Natural killer cell (primary cell): ENCODE measurements around the gene GNB1L. TPM values are rescaled to one million over a fixed set of nuclear protein-coding genes. Genes with fewer than 3 reads are reported as not detected.

Experiments used
- ATAC-seq, 3 donors: fragments of 150-1000 bp in 2 of 3; fragments of 200-7000 bp in 1 of 3; cut with Tn5 transposase; 1 replicate in 1 of 3; 2 replicates in 2 of 3; pipeline ENCODE4 v1.10.0; 2021; ENCODE audit warnings: mild to moderate bottlenecking in 2 of 3, moderate library complexity in 2 of 3
- DNase-seq, 2 donors: peaks; one replicate each; pipeline versions ENCODE4 v3.0.0 to v3.0.0-alpha.2; 2013 to 2021; ENCODE audit warnings: mixed read lengths in 1 of 2
- H3K27ac ChIP-seq: one replicate; pipeline ENCODE4 v1.5.1; 2013; ENCODE audit warnings: mild to moderate bottlenecking, low read length
- H3K27me3 ChIP-seq: one replicate; pipeline ENCODE4 v1.6.1; 2013; ENCODE audit warnings: low read length; ENCODE audit not compliant: control insufficient read depth, insufficient read depth
- H3K36me3 ChIP-seq: one replicate; pipeline ENCODE4 v1.6.1; 2013; ENCODE audit warnings: low read length; ENCODE audit not compliant: control insufficient read depth, insufficient read depth
- H3K4me1 ChIP-seq: one replicate; pipeline ENCODE4 v1.6.1; 2013; ENCODE audit warnings: low read length; ENCODE audit not compliant: control insufficient read depth, insufficient read depth
- H3K4me3 ChIP-seq: one replicate; pipeline ENCODE4 v1.5.1; 2013; ENCODE audit warnings: low read length
- H3K9me3 ChIP-seq: one replicate; pipeline ENCODE4 v1.6.1; 2013; ENCODE audit warnings: low read length; ENCODE audit not compliant: control insufficient read depth, insufficient read depth
- H3K27ac Mint-ChIP-seq, 2 donors: one replicate each; pipeline ENCODE4 v1.8.0; 2022; ENCODE audit warnings: mild to moderate bottlenecking in 2 of 2, mixed read lengths in 2 of 2, moderate library complexity in 1 of 2
- H3K27me3 Mint-ChIP-seq, 2 donors: one replicate each; pipeline ENCODE4 v1.8.0; 2022; ENCODE audit warnings: low read depth in 2 of 2, mixed read lengths in 2 of 2
- H3K36me3 Mint-ChIP-seq: one replicate; pipeline ENCODE4 v1.8.0; 2022; ENCODE audit warnings: mixed read lengths
- H3K4me1 Mint-ChIP-seq, 2 donors: one replicate each; pipeline ENCODE4 v1.8.0; 2022; ENCODE audit warnings: mixed read lengths in 2 of 2
- H3K4me3 Mint-ChIP-seq: one replicate; pipeline ENCODE4 v1.8.0; 2022; ENCODE audit warnings: mild to moderate bottlenecking, moderate library complexity, mixed read lengths
- H3K9me3 Mint-ChIP-seq, 2 donors: one replicate each; pipeline ENCODE4 v1.8.0; 2022; ENCODE audit warnings: mixed read lengths in 2 of 2
- WGBS: methylation state at CpG from one replicate; pipeline ENCODE4 v1.1.7; 2013; ENCODE audit warnings: missing lambda C conversion rate; ENCODE audit not compliant: insufficient coverage; 5-methylcytosine and 5-hydroxymethylcytosine counted together
- intact Hi-C: fragments of 100-400 bp; cut with micrococcal nuclease; formaldehyde crosslinking; loops from one replicate; pipeline ENCODE4 v1.14.2; 2022
- total RNA-seq, 4 donors: library from RNA; stranded (reverse); fragments of 120-200 nt in 1 of 4; gene quantifications; one replicate each; pipeline versions ENCODE4 v1.2.3 to v1.2.4, GENCODE V29; 2013 to 2022
- TF ChIP-seq, protein P1 (sequence below): fragments of 200-600 bp; IDR thresholded peaks from one replicate; pipeline ENCODE4 v1.8.0; 2022; ENCODE audit warnings: antibody characterized with exemption

Gene GNB1L
- total RNA-seq, 3 donors from 2014 or later (not counting 1 experiment from before 2014, with no cell fraction given): 5.1 to 5.3 (median 5.3) TPM

DNA sequence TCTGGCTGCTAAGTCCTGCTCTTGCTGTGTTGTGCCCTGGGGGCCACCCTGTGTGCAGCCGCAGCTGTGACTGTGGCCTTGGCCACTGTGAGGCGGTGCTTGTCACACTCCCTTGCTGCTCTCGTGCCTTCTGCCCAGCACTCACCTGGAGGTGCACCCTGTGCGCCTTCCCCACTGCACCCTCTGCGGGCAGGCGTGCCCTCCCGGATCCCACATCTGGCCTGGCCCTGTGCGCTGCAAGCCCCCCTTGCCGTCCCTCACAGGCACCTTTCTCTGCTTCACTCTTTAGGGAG lies 66.9 kb downstream of the GNB1L start:
- Mint-ChIP-seq H3K9me3 (no peaks in the 10 kb centered on the region), H3K4me3 (no peak overlapping the region), H3K4me1 (peaks cover 0 to 4% of the 10 kb centered on the region in 2 donors), H3K27ac (no peak overlapping the region), H3K27me3 (no peaks in the 10 kb centered on the region), H3K36me3 (no peaks in the 10 kb centered on the region)
- H3K27me3 ChIP-seq: no peaks in the 10 kb centered on the region
- no peaks in the 10 kb centered on the region for H3K4me1 ChIP-seq
- H3K4me3 ChIP-seq: no peak overlapping the region
- no peak for ATAC-seq
- H3K9me3 ChIP-seq: peaks cover 4% of the 10 kb centered on the region
- intact Hi-C loops: no loop called here
- no peak overlapping the region for H3K27ac ChIP-seq
- peaks cover 2% of the 10 kb centered on the region for H3K36me3 ChIP-seq
- TF ChIP-seq, protein P1, sequence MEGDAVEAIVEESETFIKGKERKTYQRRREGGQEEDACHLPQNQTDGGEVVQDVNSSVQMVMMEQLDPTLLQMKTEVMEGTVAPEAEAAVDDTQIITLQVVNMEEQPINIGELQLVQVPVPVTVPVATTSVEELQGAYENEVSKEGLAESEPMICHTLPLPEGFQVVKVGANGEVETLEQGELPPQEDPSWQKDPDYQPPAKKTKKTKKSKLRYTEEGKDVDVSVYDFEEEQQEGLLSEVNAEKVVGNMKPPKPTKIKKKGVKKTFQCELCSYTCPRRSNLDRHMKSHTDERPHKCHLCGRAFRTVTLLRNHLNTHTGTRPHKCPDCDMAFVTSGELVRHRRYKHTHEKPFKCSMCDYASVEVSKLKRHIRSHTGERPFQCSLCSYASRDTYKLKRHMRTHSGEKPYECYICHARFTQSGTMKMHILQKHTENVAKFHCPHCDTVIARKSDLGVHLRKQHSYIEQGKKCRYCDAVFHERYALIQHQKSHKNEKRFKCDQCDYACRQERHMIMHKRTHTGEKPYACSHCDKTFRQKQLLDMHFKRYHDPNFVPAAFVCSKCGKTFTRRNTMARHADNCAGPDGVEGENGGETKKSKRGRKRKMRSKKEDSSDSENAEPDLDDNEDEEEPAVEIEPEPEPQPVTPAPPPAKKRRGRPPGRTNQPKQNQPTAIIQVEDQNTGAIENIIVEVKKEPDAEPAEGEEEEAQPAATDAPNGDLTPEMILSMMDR: no peak
- DNase-seq: no peak
- WGBS: 96% methylated on average over 9 of the region's 9 CpGs

DNA sequence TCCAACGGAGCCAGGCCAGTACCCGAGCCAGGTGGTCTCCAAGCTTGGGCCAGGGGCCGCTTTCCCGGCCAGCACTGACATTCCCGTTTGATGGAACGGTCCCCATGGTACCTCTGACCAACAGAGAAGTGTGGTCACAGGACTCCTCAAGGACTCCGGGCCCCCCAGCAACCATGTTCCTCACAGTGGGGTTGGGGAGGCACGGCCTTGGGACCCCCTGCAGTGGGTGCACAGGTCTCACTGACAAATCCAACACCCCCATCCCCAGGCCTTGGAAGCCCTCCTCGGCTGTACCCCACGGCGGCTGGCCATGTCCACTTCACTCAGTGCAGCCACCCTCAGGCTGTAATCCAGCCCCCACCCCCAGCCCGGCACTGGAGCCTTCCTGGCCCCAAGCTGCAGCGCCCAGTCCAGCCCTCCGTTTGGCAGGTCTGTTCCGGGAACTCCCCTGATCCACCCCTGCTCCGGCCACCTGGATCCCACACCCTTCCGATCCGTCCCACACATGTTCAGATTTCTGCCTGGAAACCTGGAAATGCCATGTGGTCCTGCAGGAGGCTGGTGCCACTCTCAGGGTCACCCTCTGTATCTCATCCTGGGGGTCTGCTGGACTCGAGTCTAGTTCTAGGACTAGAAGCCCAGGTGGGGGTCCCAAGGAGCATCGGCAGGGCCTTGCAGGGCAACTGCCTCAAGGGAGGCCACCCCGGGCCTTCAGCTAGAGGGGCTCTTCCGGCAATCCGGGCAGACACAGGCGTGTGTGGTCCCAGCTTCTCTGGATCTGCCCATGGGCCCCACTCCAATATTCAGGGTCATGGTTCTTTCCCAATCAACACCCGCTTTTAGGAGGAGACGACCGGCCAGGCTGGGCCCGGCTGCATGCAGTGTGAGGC lies 67.5 kb downstream of the GNB1L start:
- Histone ChIP-seq H3K27ac (no peak overlapping the region), H3K9me3 (no peaks in the 10 kb centered on the region), H3K4me3 (no peak overlapping the region), H3K27me3 (no peaks in the 10 kb centered on the region), H3K36me3 (peaks cover 2% of the 10 kb centered on the region), H3K4me1 (no peaks in the 10 kb centered on the region)
- ATAC-seq (no peak), DNase-seq (no peak)
- Mint-ChIP-seq H3K4me3 (no peak overlapping the region), H3K4me1 (peaks cover 0 to 4% of the 10 kb centered on the region in 2 donors), H3K36me3 (no peaks in the 10 kb centered on the region), H3K9me3 (no peaks in the 10 kb centered on the region), H3K27me3 (no peaks in the 10 kb centered on the region), H3K27ac (no peak overlapping the region)
- 95% methylated on average over 28 of the region's 28 CpGs for WGBS
- TF ChIP-seq, protein P1: no peak
- intact Hi-C loops: no loop called here

DNA sequence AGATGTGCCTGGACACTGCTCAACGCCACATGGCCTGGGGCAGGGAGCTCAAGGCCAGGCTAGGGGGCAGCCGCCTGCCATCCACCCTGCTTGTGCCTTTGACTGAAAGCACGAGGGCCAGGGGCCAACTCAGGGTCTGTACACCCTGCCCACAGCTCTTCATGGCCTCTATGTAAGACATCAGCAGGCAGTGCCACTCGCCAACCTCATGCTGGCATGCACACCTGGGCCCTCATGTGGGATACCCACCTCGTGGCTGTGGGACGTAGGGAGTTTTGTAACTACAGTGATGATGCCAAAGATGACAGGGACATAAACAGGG lies 68.4 kb downstream of the GNB1L start:
- H3K36me3 ChIP-seq: no peaks in the 10 kb centered on the region
- Mint-ChIP-seq H3K36me3 (no peaks in the 10 kb centered on the region), H3K27me3 (no peaks in the 10 kb centered on the region), H3K9me3 (no peaks in the 10 kb centered on the region), H3K27ac (no peak overlapping the region), H3K4me1 (peaks cover 0 to 4% of the 10 kb centered on the region in 2 donors), H3K4me3 (no peak overlapping the region)
- WGBS: 85% methylated on average over 6 of the region's 6 CpGs
- no peak overlapping the region for H3K4me3 ChIP-seq
- no peaks in the 10 kb centered on the region for H3K27me3 ChIP-seq
- H3K4me1 ChIP-seq: no peaks in the 10 kb centered on the region
- H3K9me3 ChIP-seq: no peaks in the 10 kb centered on the region
- no peak for DNase-seq
- H3K27ac ChIP-seq: no peak overlapping the region
- TF ChIP-seq, protein P1: no peak
- intact Hi-C loops: no loop called here
- ATAC-seq: peak in 1 of 3 donors; percentile 30
